Measurements from ENCODE around the gene ANKRD33.
A peak's percentile ranks its signal among the peaks of the same experiment; 100 is the strongest.

The ANKRD33 gene

GRCh38 chr12:51862947-51863346 is 25.0 kb upstream of the ANKRD33 start:
- DNase-seq: no peak

GRCh38 chr12:51863363-51863932 is 24.5 kb upstream of the ANKRD33 start:
- no peak for DNase-seq

- DNase-seq: peak; percentile 21
Measured at GRCh38 chr12:51863933-51864832, 23.7 kb upstream of the ANKRD33 start.

- DNase-seq: peak; percentile 25
Measured at GRCh38 chr12:51864833-51865670, 22.9 kb upstream of the ANKRD33 start.

GRCh38 chr12:51865757-51866270 is 22.1 kb upstream of the ANKRD33 start:
- peak; percentile 14 for DNase-seq

- no peak for DNase-seq
Measured at GRCh38 chr12:51866324-51866723, 21.6 kb upstream of the ANKRD33 start.

GRCh38 chr12:51866762-51867161 is 21.1 kb upstream of the ANKRD33 start:
- DNase-seq: no peak

- DNase-seq: no peak
Measured at GRCh38 chr12:51867371-51867770, 20.5 kb upstream of the ANKRD33 start.

GRCh38 chr12:51867796-51868428 is 20.0 kb upstream of the ANKRD33 start:
- no peak for DNase-seq

- peak; percentile 34 for DNase-seq
Measured at GRCh38 chr12:51868821-51869495, 18.9 kb upstream of the ANKRD33 start.

- DNase-seq: no peak
Measured at GRCh38 chr12:51869496-51869865, 18.4 kb upstream of the ANKRD33 start.

- DNase-seq: no peak
Measured at GRCh38 chr12:51869931-51870330, 18.0 kb upstream of the ANKRD33 start.

GRCh38 chr12:51870504-51870903 is 17.4 kb upstream of the ANKRD33 start:
- no peak for DNase-seq

- DNase-seq: no peak
Measured at GRCh38 chr12:51871126-51871525, 16.8 kb upstream of the ANKRD33 start.

- DNase-seq: no peak
Measured at GRCh38 chr12:51871918-51872688, 15.8 kb upstream of the ANKRD33 start.

- no peak for DNase-seq
Measured at GRCh38 chr12:51872689-51872981, 15.3 kb upstream of the ANKRD33 start.

- no peak for DNase-seq
Measured at GRCh38 chr12:51873251-51873994, 14.5 kb upstream of the ANKRD33 start.

- peak; percentile 77 for DNase-seq
Measured at GRCh38 chr12:51874000-51874399, 13.9 kb upstream of the ANKRD33 start.

GRCh38 chr12:51874486-51874885 is 13.4 kb upstream of the ANKRD33 start:
- DNase-seq: no peak

- no peak for DNase-seq
Measured at GRCh38 chr12:51879102-51879501, 8.8 kb upstream of the ANKRD33 start.

- DNase-seq: no peak
Measured at GRCh38 chr12:51883295-51883694, 4.6 kb upstream of the ANKRD33 start.

Data from fibroblast of upper back skin (primary cell).